ENCODE measurements around the gene ZIC3.

ZIC3 gene

GRCh38 chrX:137574102-137574783 is 8.3 kb downstream of the ZIC3 start:
- no peak for DNase-seq

GRCh38 chrX:137574784-137575293 is 8.9 kb downstream of the ZIC3 start:
- DNase-seq: no peak

- DNase-seq: no peak
Observed at GRCh38 chrX:137575596-137576255, 9.8 kb downstream of the ZIC3 start.

- DNase-seq: no peak
Observed at GRCh38 chrX:137587151-137587550, 21.2 kb downstream of the ZIC3 start.

GRCh38 chrX:137600769-137601168 is 34.8 kb downstream of the ZIC3 start:
- no peak for DNase-seq

All from NCI-H2171 treated with DMSO at 0.1 percent for 48 hours (cell line).